A673 (cell line): ENCODE measurements around the gene TP53INP2. TPM values are rescaled to one million over a fixed set of nuclear protein-coding genes. Genes with fewer than 3 reads are reported as not detected.

Source experiments
- BruUV-seq: library from RNA; stranded (reverse); fragments of 400-500 nt; replicated peaks from 2 replicates; lab custom pipeline; 2021; lab: Mats Ljungman, UMichigan
- CTCF ChIA-PET: fragments of 300-600 bp; sonication (Branson Sonifier 250); formaldehyde crosslinking; loops from one replicate; lab custom pipeline; 2022; ENCODE audit warnings: antibody characterized with exemption; lab: Charles Lee
- POLR2A ChIA-PET: fragments of 300-600 bp; sonication (Branson Sonifier 250); formaldehyde crosslinking; loops from one replicate; lab custom pipeline; 2022; ENCODE audit warnings: antibody characterized with exemption; ENCODE audit not compliant: low non-redundant PET; lab: Charles Lee
- DNase-seq: peaks from one replicate; pipeline ENCODE4 v3.0.0-alpha.2; 2015; ENCODE audit warnings: low spot score
- H3K27ac ChIP-seq: fragments of 200-600 bp; sonication (generic); 2 replicates; pipeline ENCODE4 v1.5.1; 2016; ENCODE audit warnings: mixed run types, low read depth, mild to moderate bottlenecking, mixed read lengths, antibody characterized with exemption, low read length; ENCODE audit not compliant: poor library complexity, severe bottlenecking
- H3K27me3 ChIP-seq: fragments of 200-600 bp; sonication (generic); replicated peaks from 2 replicates; pipeline ENCODE4 v1.6.1; 2017; ENCODE audit warnings: mixed run types, low read depth, mild to moderate bottlenecking, mixed read lengths, antibody characterized with exemption, low read length; ENCODE audit not compliant: insufficient read depth, poor library complexity
- H3K36me3 ChIP-seq: fragments of 200-600 bp; sonication (generic); 2 replicates; pipeline ENCODE4 v1.6.1; 2016; ENCODE audit warnings: mixed run types, mild to moderate bottlenecking, mixed read lengths, antibody characterized with exemption, low read length; ENCODE audit not compliant: insufficient read depth, poor library complexity, severe bottlenecking
- H3K4me1 ChIP-seq: fragments of 200-600 bp; sonication (generic); 2 replicates; pipeline ENCODE4 v1.6.1; 2017; ENCODE audit warnings: mixed run types, mild to moderate bottlenecking, mixed read lengths, antibody characterized with exemption, low read length; ENCODE audit not compliant: insufficient read depth, poor library complexity, severe bottlenecking
- H3K4me3 ChIP-seq: fragments of 200-600 bp; sonication (generic); 2 replicates; pipeline ENCODE4 v1.5.1; 2016; ENCODE audit warnings: low read depth, mixed run types, mild to moderate bottlenecking, mixed read lengths, low read length; ENCODE audit not compliant: poor library complexity, severe bottlenecking
- H3K9me3 ChIP-seq: fragments of 200-600 bp; sonication (generic); 2 replicates; pipeline ENCODE4 v1.6.1; 2016; ENCODE audit warnings: mixed run types, low read depth, mild to moderate bottlenecking, mixed read lengths, antibody characterized with exemption, low read length; ENCODE audit not compliant: poor library complexity, severe bottlenecking
- CTCF ChIP-seq: fragments of 300-800, 200-600 bp; sonication (generic); conservative IDR thresholded peaks from 2 replicates; pipeline ENCODE4 v1.5.1; 2017; ENCODE audit warnings: low read depth, mild to moderate bottlenecking, antibody characterized with exemption, low read length, moderate library complexity, mixed read lengths
- EZH2 ChIP-seq: fragments of 200-600 bp; sonication (generic); IDR thresholded peaks from 2 replicates; pipeline ENCODE4 v1.6.1; 2017; ENCODE audit warnings: borderline replicate concordance, low read depth, mild to moderate bottlenecking, mixed read lengths, antibody characterized with exemption, low read length; ENCODE audit not compliant: poor library complexity, severe bottlenecking
- intact Hi-C: fragments of 100-400 bp; cut with micrococcal nuclease; formaldehyde crosslinking; loops from one replicate; pipeline ENCODE4 v1.10.0; 2022; ENCODE audit not compliant: unreplicated experiment
- total RNA-seq: library from RNA; stranded (reverse); gene quantifications from 2 replicates; pipeline ENCODE4 v1.2.3, GENCODE V29; 2021

TP53INP2 gene
- total RNA-seq, 1 experiment from 2014 or later = 7.2 TPM

- no peak for TF ChIP-seq EZH2
- TF ChIP-seq CTCF = no peak
- H3K27ac ChIP-seq = peak overlapping the region; percentile 99
- no peak for DNase-seq
- peaks cover 12% of the 10 kb centered on the region for H3K4me1 ChIP-seq
- BruUV-seq = no TSS peak
- intact Hi-C loops = loop anchor here (5.0 kb wide), 3 partner anchors 148 to 393 kb away; partner anchors contain the start of gene MAP1LC3A
- H3K36me3 ChIP-seq = no peaks in the 10 kb centered on the region
- peak overlapping the region; percentile 81 for H3K4me3 ChIP-seq
- no peaks in the 10 kb centered on the region for H3K9me3 ChIP-seq
- ChIA-PET POLR2A (no interaction called here), CTCF (interaction anchor here (2.3 kb wide), 1 partner anchor 393 kb away, joined by 8 read pairs; no protein-coding TSS in a partner anchor)
- no peaks in the 10 kb centered on the region for H3K27me3 ChIP-seq
Measured at GRCh38 chr20:34705397-34706301, 1.5 kb downstream of the TP53INP2 start.

- no TSS peak for BruUV-seq
Measured at GRCh38 chr20:34706302-34706875, 2.2 kb downstream of the TP53INP2 start.

More at GRCh38 chr20:34706302-34706875, 2.2 kb downstream of the TP53INP2 start:
- no peaks in the 10 kb centered on the region for H3K36me3 ChIP-seq
- ChIA-PET CTCF (interaction anchor here (0.6 kb wide), 1 partner anchor 954 kb away, joined by 5 read pairs; no protein-coding TSS in a partner anchor), POLR2A (no interaction called here)
- no peaks in the 10 kb centered on the region for H3K9me3 ChIP-seq
- DNase-seq = no peak
- no peaks in the 10 kb centered on the region for H3K27me3 ChIP-seq
- TF ChIP-seq CTCF (no peak), EZH2 (no peak)
- H3K27ac ChIP-seq = no peak overlapping the region
- peaks cover 12% of the 10 kb centered on the region for H3K4me1 ChIP-seq
- no peak overlapping the region for H3K4me3 ChIP-seq
- intact Hi-C loops = loop anchor here (5.0 kb wide), 3 partner anchors 149 to 394 kb away; partner anchors contain the start of gene MAP1LC3A
